ENCODE measurements around the gene ATP6AP1.

ATP6AP1 gene

GRCh38 chrX:154464806-154465365 lies 36.4 kb downstream of the ATP6AP1 start:
- no peak for DNase-seq (ENCODE audit: extremely low spot score)
- ChIA-PET POLR2A (no interaction called here), CTCF (no interaction called here)
- TF ChIP-seq CTCF (IDR thresholded peaks at IDR 0.05; ENCODE audit: control extremely low read depth, extremely low read depth, low read depth, missing control alignments) = no peak

- ChIA-PET POLR2A (no interaction called here), CTCF (no interaction called here)
- DNase-seq (ENCODE audit: extremely low spot score) = no peak
- TF ChIP-seq CTCF (IDR thresholded peaks at IDR 0.05; ENCODE audit: control extremely low read depth, extremely low read depth, low read depth, missing control alignments) = no peak
Observed at GRCh38 chrX:154465601-154466000, 37.1 kb downstream of the ATP6AP1 start.

GRCh38 chrX:154466036-154466435 lies 37.6 kb downstream of the ATP6AP1 start:
- no peak for TF ChIP-seq CTCF (IDR thresholded peaks at IDR 0.05; ENCODE audit: control extremely low read depth, extremely low read depth, low read depth, missing control alignments)
- CTCF ChIA-PET = no interaction called here
- POLR2A ChIA-PET = interaction anchor here (0.6 kb wide), 2 partner anchors 16 to 30 kb away, joined by 3 read pairs; no protein-coding TSS in a partner anchor
- no peak for DNase-seq (ENCODE audit: extremely low spot score)

GRCh38 chrX:154466907-154467306 lies 38.4 kb downstream of the ATP6AP1 start:
- ChIA-PET CTCF (interaction anchor here (1.5 kb wide), 1 partner anchor 29 kb away, joined by 4 read pairs; no protein-coding TSS in a partner anchor), POLR2A (no interaction called here)
- DNase-seq (ENCODE audit: extremely low spot score) = no peak
- TF ChIP-seq CTCF (IDR thresholded peaks at IDR 0.05; ENCODE audit: control extremely low read depth, extremely low read depth, low read depth, missing control alignments) = no peak

GRCh38 chrX:154467556-154467955 lies 39.1 kb downstream of the ATP6AP1 start:
- ChIA-PET CTCF (interaction anchor here (1.5 kb wide), 1 partner anchor 28 kb away, joined by 4 read pairs; no protein-coding TSS in a partner anchor), POLR2A (no interaction called here)
- TF ChIP-seq CTCF (IDR thresholded peaks at IDR 0.05; ENCODE audit: control extremely low read depth, extremely low read depth, low read depth, missing control alignments) = no peak
- no peak for DNase-seq (ENCODE audit: extremely low spot score)

- no peak for TF ChIP-seq CTCF (IDR thresholded peaks at IDR 0.05; ENCODE audit: control extremely low read depth, extremely low read depth, low read depth, missing control alignments)
- no peak for DNase-seq (ENCODE audit: extremely low spot score)
- ChIA-PET CTCF (interaction anchor here (1.5 kb wide), 1 partner anchor 28 kb away, joined by 4 read pairs; no protein-coding TSS in a partner anchor), POLR2A (no interaction called here)
Observed at GRCh38 chrX:154468217-154468616, 39.7 kb downstream of the ATP6AP1 start.
